Osteoblast (primary cell): ENCODE results near the gene WNK2. TPM values are rescaled to one million over a fixed set of nuclear protein-coding genes. Genes with fewer than 3 reads are reported as not detected.

ENCODE experiments used
- DNase-seq: peaks from one replicate; pipeline ENCODE4 v3.0.0; 2011; ENCODE audit warnings: low spot score, mixed read lengths; ENCODE audit not compliant: insufficient read length; ENCODE audit errors: missing footprints
- H2AFZ ChIP-seq: 2 replicates; pipeline ENCODE4 v1.6.0; 2011; ENCODE audit warnings: mild to moderate bottlenecking, low read length
- H3K27ac ChIP-seq: 2 replicates; pipeline ENCODE4 v1.5.1; 2011; ENCODE audit warnings: mild to moderate bottlenecking, low read depth, low read length, moderate library complexity
- H3K27me3 ChIP-seq: 2 replicates; pipeline ENCODE4 v1.6.0; 2012; ENCODE audit warnings: mild to moderate bottlenecking, control low read depth, inconsistent platforms, low read length, moderate library complexity; ENCODE audit not compliant: insufficient read depth
- H3K36me3 ChIP-seq: 2 replicates; pipeline ENCODE4 v1.5.1; 2011; ENCODE audit warnings: mild to moderate bottlenecking, low read length, control low read depth, moderate library complexity; ENCODE audit not compliant: insufficient read depth
- H3K4me1 ChIP-seq: 2 replicates; pipeline ENCODE4 v1.5.1; 2011; ENCODE audit warnings: mild to moderate bottlenecking, low read length, control low read depth, moderate library complexity; ENCODE audit not compliant: insufficient read depth
- H3K4me2 ChIP-seq: 2 replicates; pipeline ENCODE4 v1.6.0; 2011; ENCODE audit warnings: mild to moderate bottlenecking, low read length; ENCODE audit not compliant: insufficient read depth
- H3K4me3 ChIP-seq: fragments of 200-600 bp; sonication (generic); 3 replicates; pipeline ENCODE4 v1.5.1; 2012; ENCODE audit warnings: mild to moderate bottlenecking, low read length, inconsistent platforms; ENCODE audit not compliant: insufficient read depth
- H3K79me2 ChIP-seq: 2 replicates; pipeline ENCODE4 v1.6.0; 2012; ENCODE audit warnings: mild to moderate bottlenecking, low read length, control low read depth, inconsistent platforms; ENCODE audit not compliant: insufficient read depth
- H3K9me3 ChIP-seq: 2 replicates; pipeline ENCODE4 v1.5.1; 2011; ENCODE audit warnings: low read depth, low read length, control low read depth
- H4K20me1 ChIP-seq: 2 replicates; pipeline ENCODE4 v1.6.0; 2012; ENCODE audit warnings: mild to moderate bottlenecking, low read length, control low read depth; ENCODE audit not compliant: insufficient read depth
- total RNA-seq: library from RNA; depleted of rRNA; stranded (reverse); fragments of >200 nt; gene quantifications from 2 replicates; pipeline ENCODE4 v1.2.3, GENCODE V29; 2012
- TF ChIP-seq, protein P1 (sequence below): IDR thresholded peaks from 2 replicates; pipeline ENCODE4 v1.5.1; 2011; ENCODE audit warnings: mild to moderate bottlenecking, low read depth, low read length, moderate library complexity; ENCODE audit errors: extremely low read depth

The WNK2 gene
- total RNA-seq, 1 donor, result not detected

DNA sequence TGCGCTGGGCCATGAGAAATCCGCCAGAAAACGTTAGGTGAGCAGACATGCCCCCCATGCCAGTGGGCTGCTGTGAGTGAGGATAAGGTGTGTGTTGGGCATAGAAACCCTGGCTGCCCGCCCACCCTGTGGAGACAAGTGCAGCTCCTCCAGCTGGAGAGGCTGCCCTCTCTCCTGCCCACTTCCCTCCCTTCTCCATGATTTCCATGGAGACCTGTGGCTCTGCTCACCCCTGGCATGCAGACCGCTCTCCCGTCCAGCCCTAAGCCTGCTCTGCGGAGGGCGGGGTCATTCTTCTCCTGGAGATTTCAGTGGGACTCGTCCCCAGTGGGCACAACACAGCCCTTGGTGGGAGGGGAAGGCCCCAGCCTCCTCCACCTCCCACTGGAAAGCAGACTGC is 134.5 kb downstream of the WNK2 start:
- no peak overlapping the region for H2AFZ ChIP-seq
- no peaks in the 10 kb centered on the region for H3K36me3 ChIP-seq
- no peak overlapping the region for H3K27ac ChIP-seq
- no peak for DNase-seq
- no peak overlapping the region for H3K4me2 ChIP-seq
- no peaks in the 10 kb centered on the region for H3K27me3 ChIP-seq
- TF ChIP-seq, protein P1, sequence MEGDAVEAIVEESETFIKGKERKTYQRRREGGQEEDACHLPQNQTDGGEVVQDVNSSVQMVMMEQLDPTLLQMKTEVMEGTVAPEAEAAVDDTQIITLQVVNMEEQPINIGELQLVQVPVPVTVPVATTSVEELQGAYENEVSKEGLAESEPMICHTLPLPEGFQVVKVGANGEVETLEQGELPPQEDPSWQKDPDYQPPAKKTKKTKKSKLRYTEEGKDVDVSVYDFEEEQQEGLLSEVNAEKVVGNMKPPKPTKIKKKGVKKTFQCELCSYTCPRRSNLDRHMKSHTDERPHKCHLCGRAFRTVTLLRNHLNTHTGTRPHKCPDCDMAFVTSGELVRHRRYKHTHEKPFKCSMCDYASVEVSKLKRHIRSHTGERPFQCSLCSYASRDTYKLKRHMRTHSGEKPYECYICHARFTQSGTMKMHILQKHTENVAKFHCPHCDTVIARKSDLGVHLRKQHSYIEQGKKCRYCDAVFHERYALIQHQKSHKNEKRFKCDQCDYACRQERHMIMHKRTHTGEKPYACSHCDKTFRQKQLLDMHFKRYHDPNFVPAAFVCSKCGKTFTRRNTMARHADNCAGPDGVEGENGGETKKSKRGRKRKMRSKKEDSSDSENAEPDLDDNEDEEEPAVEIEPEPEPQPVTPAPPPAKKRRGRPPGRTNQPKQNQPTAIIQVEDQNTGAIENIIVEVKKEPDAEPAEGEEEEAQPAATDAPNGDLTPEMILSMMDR, result no peak
- no peaks in the 10 kb centered on the region for H3K4me1 ChIP-seq
- H3K4me3 ChIP-seq, result no peak overlapping the region
- H4K20me1 ChIP-seq, result no peaks in the 10 kb centered on the region
- no peaks in the 10 kb centered on the region for H3K9me3 ChIP-seq
- no peaks in the 10 kb centered on the region for H3K79me2 ChIP-seq

DNA sequence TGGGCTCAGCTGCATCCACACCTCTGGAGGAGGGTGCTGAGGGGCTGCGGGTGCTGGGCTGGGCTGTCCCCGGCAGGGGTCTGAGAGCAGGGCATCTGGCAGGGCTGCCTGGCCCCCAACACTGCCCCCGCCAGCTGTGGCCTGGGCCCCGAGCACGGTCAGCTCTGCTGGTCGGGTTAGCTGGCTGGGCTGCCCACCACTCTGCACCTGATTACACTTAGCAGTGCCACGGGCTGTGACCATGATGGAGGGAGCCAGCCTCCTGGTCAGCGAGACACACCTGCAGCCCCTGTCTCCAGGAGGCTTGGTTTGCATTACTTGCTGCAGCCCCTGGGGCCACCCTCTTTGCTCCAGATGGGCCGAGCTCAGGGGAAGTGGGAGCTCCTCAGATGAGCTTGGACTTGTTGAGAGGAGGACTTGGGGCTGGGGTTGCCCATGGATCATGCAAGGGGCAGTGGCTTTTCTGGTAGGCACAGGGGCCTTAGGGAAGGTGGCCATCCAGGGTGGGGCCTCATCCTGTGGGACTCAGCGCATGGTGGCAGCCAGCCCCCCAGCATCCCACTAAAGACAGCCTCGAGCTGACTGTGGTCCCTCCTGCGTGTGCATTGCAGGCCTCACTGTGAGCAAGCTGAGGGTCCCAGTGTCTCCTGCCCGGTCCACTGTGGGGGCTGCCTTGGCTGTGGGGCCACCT is 135.5 kb downstream of the WNK2 start:
- DNase-seq, result no peak
- H3K9me3 ChIP-seq, result no peaks in the 10 kb centered on the region
- H2AFZ ChIP-seq, result no peak overlapping the region
- H3K4me3 ChIP-seq, result no peak overlapping the region
- no peak overlapping the region for H3K27ac ChIP-seq
- no peaks in the 10 kb centered on the region for H3K79me2 ChIP-seq
- TF ChIP-seq, protein P1, result no peak
- H3K4me1 ChIP-seq, result no peaks in the 10 kb centered on the region
- no peak overlapping the region for H3K4me2 ChIP-seq
- H3K27me3 ChIP-seq, result no peaks in the 10 kb centered on the region
- H3K36me3 ChIP-seq, result no peaks in the 10 kb centered on the region
- H4K20me1 ChIP-seq, result no peaks in the 10 kb centered on the region

- Histone ChIP-seq H3K4me3 (no peak overlapping the region), H3K9me3 (no peaks in the 10 kb centered on the region), H3K27me3 (no peaks in the 10 kb centered on the region), H2AFZ (no peak overlapping the region), H3K4me2 (no peak overlapping the region), H3K79me2 (no peaks in the 10 kb centered on the region), H3K4me1 (no peaks in the 10 kb centered on the region), H3K27ac (no peak overlapping the region), H4K20me1 (no peaks in the 10 kb centered on the region), H3K36me3 (no peaks in the 10 kb centered on the region)
- TF ChIP-seq, protein P1, result no peak
- DNase-seq, result no peak
Observed at GRCh38 chr9:93319992-93320500, 136.1 kb downstream of the WNK2 start.

DNA sequence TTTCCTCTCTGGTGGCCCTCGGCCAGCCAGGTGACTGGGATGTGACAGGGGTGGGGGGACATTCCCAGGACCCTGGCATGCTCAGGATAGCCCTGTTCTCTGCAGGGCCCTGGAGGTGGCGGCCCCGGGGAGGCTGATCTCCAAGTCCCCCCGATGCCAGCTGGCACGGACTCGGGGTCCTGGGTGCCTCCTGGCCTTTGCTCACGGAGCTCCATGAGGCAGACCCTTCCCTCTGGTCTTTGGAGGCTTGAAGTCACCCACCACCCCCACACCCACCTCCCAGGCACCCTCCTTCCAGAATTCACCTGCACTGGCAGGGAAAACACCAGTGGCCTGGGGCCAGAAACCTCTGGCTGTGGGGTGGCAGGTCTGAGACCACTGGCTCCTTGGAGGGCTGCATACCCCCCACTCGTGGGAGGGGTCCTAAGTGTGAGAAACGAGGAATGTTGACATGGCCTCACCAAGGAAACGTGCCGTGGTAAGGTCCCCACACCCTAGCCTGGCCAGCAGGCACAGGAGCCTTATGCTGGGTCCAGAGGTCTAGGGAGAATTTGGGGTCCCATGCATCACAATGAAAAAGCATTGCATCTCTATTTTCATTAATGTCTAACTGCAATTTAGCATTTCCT is 136.8 kb downstream of the WNK2 start:
- Histone ChIP-seq H3K9me3 (no peaks in the 10 kb centered on the region), H3K4me3 (no peak overlapping the region), H4K20me1 (no peaks in the 10 kb centered on the region), H3K4me1 (no peaks in the 10 kb centered on the region), H3K27me3 (no peaks in the 10 kb centered on the region), H2AFZ (no peak overlapping the region), H3K36me3 (no peaks in the 10 kb centered on the region), H3K27ac (no peak overlapping the region), H3K79me2 (no peaks in the 10 kb centered on the region), H3K4me2 (no peak overlapping the region)
- peak; percentile 61 for DNase-seq
- TF ChIP-seq, protein P1, result no peak
